Measurements from ENCODE around the gene KSR1. TPM values are rescaled to one million over a fixed set of nuclear protein-coding genes. Genes with fewer than 3 reads are reported as not detected.

Gene KSR1
- total and polyA plus RNA-seq, 2 of the 8 experiments (the other 6 are each of a cell fraction or from before 2014, with no cell fraction given), result 14.1 to 34.7 TPM

DNA sequence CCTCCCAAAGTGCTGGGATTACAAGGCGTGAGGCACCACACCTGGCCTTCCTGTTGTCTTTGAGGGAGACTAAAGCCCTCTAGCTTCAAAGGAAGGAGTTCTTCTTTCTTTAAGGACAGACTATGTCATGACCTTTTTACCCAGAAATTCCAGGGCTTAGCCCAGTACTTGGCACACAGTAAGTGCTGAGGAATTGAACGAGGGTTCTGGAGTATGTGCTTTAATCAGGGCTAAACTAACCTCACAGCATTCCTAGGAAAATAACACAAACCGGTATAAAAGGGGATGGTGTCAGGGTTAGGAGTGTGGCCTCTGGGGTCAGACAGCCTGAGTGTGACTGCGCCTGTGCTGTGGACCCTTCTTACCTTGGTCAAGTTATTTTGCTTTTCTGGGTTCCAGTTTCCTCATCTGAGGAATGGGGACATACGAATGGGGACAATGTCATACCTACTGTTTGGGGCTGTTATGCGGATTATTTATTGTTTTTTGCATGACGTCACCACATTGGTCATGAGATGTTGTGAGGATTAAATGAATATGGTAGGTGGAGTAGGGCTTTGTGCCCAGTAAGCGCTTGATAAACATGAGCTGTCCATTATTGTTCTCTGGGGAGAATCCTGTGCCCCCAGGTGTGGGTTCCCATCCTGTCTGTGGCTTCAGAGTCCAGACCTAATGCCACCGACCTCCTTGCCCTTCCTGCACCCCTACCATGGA lies 21.9 kb downstream of the KSR1 start:
- H2BK20ac ChIP-seq (ENCODE audit: low read length), result 0 out of 2 replicates have a peak overlapping the region, but pooled peaks have one; percentile 8
- no peak overlapping the region for H3K23ac ChIP-seq (ENCODE audit: insufficient read length)
- no peak overlapping the region for H2AFZ ChIP-seq (ENCODE audit: low read length)
- no peak overlapping the region for H2BK5ac ChIP-seq (ENCODE audit: low read depth, low read length)
- H3K4ac ChIP-seq (replicated peaks; ENCODE audit: insufficient read length, low read depth, low read length), result no peak overlapping the region
- H3K36me3 ChIP-seq (ENCODE audit: control insufficient read depth in 2 of 4, insufficient read depth in 4 of 4, low read length in 3 of 4), result no peaks in the 10 kb centered on the region
- WGBS, 2 experiments (ENCODE audit: extremely low coverage in 1 of 2, insufficient coverage in 1 of 2, insufficient read length in 1 of 2, insufficient replicate concordance in 2 of 2, low coverage in 1 of 2, low lambda C conversion rate in 2 of 2, missing lambda C conversion rate in 1 of 2), result 93% methylated on average over 9 of the region's 9 CpGs; no CpG with 5 or more reads in 1 of the 2 experiments
- no peak overlapping the region for H4K5ac ChIP-seq (ENCODE audit: insufficient read length, low read depth, low read length)
- no peak overlapping the region for H3K14ac ChIP-seq (ENCODE audit: insufficient read length)
- H3K79me1 ChIP-seq (ENCODE audit: low read depth, low read length), result peaks cover 11% of the 10 kb centered on the region; the same call in 1 of the 2 replicates
- no peak overlapping the region for H2BK15ac ChIP-seq (ENCODE audit: low read length)
- no peak overlapping the region for H3K9ac ChIP-seq (replicated peaks in 1 of 4; ENCODE audit: extremely low read depth in 1 of 4, low read depth in 3 of 4, low read length in 3 of 4)
- H3K27ac ChIP-seq (ENCODE audit: low read depth, low read length), result no peak overlapping the region
- H4K8ac ChIP-seq (ENCODE audit: extremely low read depth, insufficient read depth, low read length), result no peak overlapping the region
- no peak overlapping the region for H2BK120ac ChIP-seq (replicated peaks; ENCODE audit: low read depth, low read length)
- no peak for FAIRE-seq
- ChIA-PET CTCF (ENCODE audit: partially characterized antibody) (interaction anchor here (1.1 to 2.4 kb wide), 3 partner anchors 12 to 121 kb away, joined by 3 to 5 read pairs (median 3); no protein-coding TSS in a partner anchor), POLR2A (ENCODE audit: partially characterized antibody) (interaction anchor here (0.6 kb wide), 1 partner anchor 23 kb away, joined by 3 read pairs; no protein-coding TSS in a partner anchor)
- no peak overlapping the region for H3K4me3 ChIP-seq (ENCODE audit: extremely low read depth in 1 of 4, insufficient read depth in 2 of 4, low read depth in 3 of 4, low read length in 4 of 4)
- peak overlapping the region; percentile 29; the same call in 1 of the 2 replicates for H3K18ac ChIP-seq (ENCODE audit: extremely low read depth, low read length)
- H3K9me3 ChIP-seq (ENCODE audit: insufficient read depth in 2 of 2, low read depth in 1 of 2, low read length in 1 of 2), result no peaks in the 10 kb centered on the region
- H3K23me2 ChIP-seq (ENCODE audit: low read depth, low read length), result no peaks in the 10 kb centered on the region
- no peak overlapping the region for H3K56ac ChIP-seq (replicated peaks; ENCODE audit: insufficient read length, low read depth, low read length)
- no peak overlapping the region for H3K4me2 ChIP-seq (ENCODE audit: insufficient read depth in 1 of 2, low read depth in 2 of 2, low read length in 2 of 2)
- H3K27me3 ChIP-seq (replicated peaks in 1 of 4; ENCODE audit: control insufficient read depth in 3 of 4, extremely low read depth in 1 of 4, insufficient read depth in 3 of 4, low read length in 3 of 4), result no peaks in the 10 kb centered on the region
- DNase-seq (ENCODE audit: low read depth in 1 of 2, low spot score in 2 of 2), result no peak
- H3K4me1 ChIP-seq (replicated peaks in 1 of 4; ENCODE audit: control insufficient read depth in 3 of 4, insufficient read depth in 4 of 4, low read length in 3 of 4), result peaks cover 9 to 26% (median 19%) of the 10 kb centered on the region in 4 experiments
- H4K20me1 ChIP-seq (replicated peaks in 1 of 2; ENCODE audit: control insufficient read depth in 1 of 2, insufficient read depth in 2 of 2, low read length in 2 of 2), result peaks cover 0 to 6% of the 10 kb centered on the region in 2 experiments
- no peak overlapping the region for H4K91ac ChIP-seq (replicated peaks; ENCODE audit: insufficient read length, low read length)
- H2BK12ac ChIP-seq (ENCODE audit: low read depth, low read length), result no peak overlapping the region
- H2AK5ac ChIP-seq (ENCODE audit: low read depth, low read length), result no peak overlapping the region
- peaks cover 0 to 92% of the 10 kb centered on the region in 2 experiments; a peak in 3 of 4 replicates for H3K79me2 ChIP-seq (ENCODE audit: control insufficient read depth in 1 of 2, insufficient read depth in 2 of 2, low read length in 2 of 2)
- TF ChIP-seq CTBP2 (IDR thresholded peaks at IDR 0.05; ENCODE audit: borderline replicate concordance, insufficient read depth, insufficient read length, low read length), result no peak
- TF ChIP-seq CHD1 (IDR thresholded peaks at IDR 0.05; ENCODE audit: low read depth, low read length), result no peak
- TF ChIP-seq SP4 (IDR thresholded peaks at IDR 0.05; ENCODE audit: low read length), result no peak
- no peak for TF ChIP-seq POU5F1 (IDR thresholded peaks at IDR 0.05; ENCODE audit: low read depth, low read length)
- TF ChIP-seq SIX5 (IDR thresholded peaks at IDR 0.05; ENCODE audit: low read depth, low read length), result no peak
- TF ChIP-seq, protein P1, sequence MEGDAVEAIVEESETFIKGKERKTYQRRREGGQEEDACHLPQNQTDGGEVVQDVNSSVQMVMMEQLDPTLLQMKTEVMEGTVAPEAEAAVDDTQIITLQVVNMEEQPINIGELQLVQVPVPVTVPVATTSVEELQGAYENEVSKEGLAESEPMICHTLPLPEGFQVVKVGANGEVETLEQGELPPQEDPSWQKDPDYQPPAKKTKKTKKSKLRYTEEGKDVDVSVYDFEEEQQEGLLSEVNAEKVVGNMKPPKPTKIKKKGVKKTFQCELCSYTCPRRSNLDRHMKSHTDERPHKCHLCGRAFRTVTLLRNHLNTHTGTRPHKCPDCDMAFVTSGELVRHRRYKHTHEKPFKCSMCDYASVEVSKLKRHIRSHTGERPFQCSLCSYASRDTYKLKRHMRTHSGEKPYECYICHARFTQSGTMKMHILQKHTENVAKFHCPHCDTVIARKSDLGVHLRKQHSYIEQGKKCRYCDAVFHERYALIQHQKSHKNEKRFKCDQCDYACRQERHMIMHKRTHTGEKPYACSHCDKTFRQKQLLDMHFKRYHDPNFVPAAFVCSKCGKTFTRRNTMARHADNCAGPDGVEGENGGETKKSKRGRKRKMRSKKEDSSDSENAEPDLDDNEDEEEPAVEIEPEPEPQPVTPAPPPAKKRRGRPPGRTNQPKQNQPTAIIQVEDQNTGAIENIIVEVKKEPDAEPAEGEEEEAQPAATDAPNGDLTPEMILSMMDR (IDR thresholded peaks at IDR 0.05; ENCODE audit: control extremely low read depth in 1 of 3, insufficient read depth in 1 of 3, low read depth in 1 of 3, low read length in 3 of 3), result no peak
- TF ChIP-seq CREB1 (IDR thresholded peaks at IDR 0.05), result no peak
- TF ChIP-seq, protein P2, sequence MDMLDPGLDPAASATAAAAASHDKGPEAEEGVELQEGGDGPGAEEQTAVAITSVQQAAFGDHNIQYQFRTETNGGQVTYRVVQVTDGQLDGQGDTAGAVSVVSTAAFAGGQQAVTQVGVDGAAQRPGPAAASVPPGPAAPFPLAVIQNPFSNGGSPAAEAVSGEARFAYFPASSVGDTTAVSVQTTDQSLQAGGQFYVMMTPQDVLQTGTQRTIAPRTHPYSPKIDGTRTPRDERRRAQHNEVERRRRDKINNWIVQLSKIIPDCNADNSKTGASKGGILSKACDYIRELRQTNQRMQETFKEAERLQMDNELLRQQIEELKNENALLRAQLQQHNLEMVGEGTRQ (IDR thresholded peaks at IDR 0.05; ENCODE audit: low read length), result no peak
- no peak for TF ChIP-seq CBX8 (IDR thresholded peaks at IDR 0.05; ENCODE audit: borderline replicate concordance, low read depth, low read length)

All from H1 (cell line).